Osteocyte (in vitro differentiated cells): ENCODE measurements around the gene INPP4B. TPM values are rescaled to one million over a fixed set of nuclear protein-coding genes. Genes with fewer than 3 reads are reported as not detected.

ENCODE experiments used
- DNase-seq: peaks from one replicate; pipeline ENCODE4 v3.0.0; 2021; ENCODE audit warnings: mixed read lengths; ENCODE audit not compliant: unreplicated experiment; ENCODE audit errors: extremely low spot score
- H3K27ac Mint-ChIP-seq: one replicate; pipeline ENCODE4 v1.8.0; 2021; ENCODE audit warnings: mild to moderate bottlenecking, mixed read lengths; ENCODE audit not compliant: unreplicated experiment
- H3K27me3 Mint-ChIP-seq: one replicate; pipeline ENCODE4 v1.8.0; 2021; ENCODE audit warnings: mixed read lengths; ENCODE audit not compliant: unreplicated experiment
- H3K36me3 Mint-ChIP-seq: one replicate; pipeline ENCODE4 v1.8.0; 2021; ENCODE audit warnings: mixed read lengths; ENCODE audit not compliant: unreplicated experiment
- H3K4me1 Mint-ChIP-seq: one replicate; pipeline ENCODE4 v1.8.0; 2021; ENCODE audit warnings: mixed read lengths; ENCODE audit not compliant: unreplicated experiment
- H3K4me3 Mint-ChIP-seq: one replicate; pipeline ENCODE4 v1.8.0; 2021; ENCODE audit warnings: mild to moderate bottlenecking, moderate library complexity, mixed read lengths; ENCODE audit not compliant: unreplicated experiment
- H3K9me3 Mint-ChIP-seq: one replicate; pipeline ENCODE4 v1.8.0; 2021; ENCODE audit warnings: mixed read lengths; ENCODE audit not compliant: unreplicated experiment
- CTCF ChIP-seq: fragments of 200-600 bp; sonication (generic); IDR thresholded peaks from 2 replicates; pipeline ENCODE4 v1.5.0; 2021; ENCODE audit warnings: antibody characterized with exemption, mild to moderate bottlenecking, moderate library complexity
- total RNA-seq: library from RNA; stranded (reverse); gene quantifications from 2 replicates; pipeline ENCODE4 v1.2.1, GENCODE V29; 2021

INPP4B gene
- total RNA-seq, 1 donor from 2014 or later: 10.9 TPM

- Mint-ChIP-seq H3K36me3 (no peaks in the 10 kb centered on the region), H3K9me3 (peaks cover 5% of the 10 kb centered on the region), H3K4me1 (peaks cover 2% of the 10 kb centered on the region), H3K4me3 (no peak overlapping the region), H3K27ac (no peak overlapping the region), H3K27me3 (no peaks in the 10 kb centered on the region)
- no peak for TF ChIP-seq CTCF
- no peak for DNase-seq
Observed at GRCh38 chr4:142615324-142615665, 230.8 kb downstream of the INPP4B start.

- TF ChIP-seq CTCF: no peak
- peaks cover 5% of the 10 kb centered on the region for H3K9me3 Mint-ChIP-seq
- H3K27me3 Mint-ChIP-seq: no peaks in the 10 kb centered on the region
- H3K4me3 Mint-ChIP-seq: no peak overlapping the region
- DNase-seq: no peak
- peak overlapping the region; percentile 33 for H3K27ac Mint-ChIP-seq
- no peaks in the 10 kb centered on the region for H3K36me3 Mint-ChIP-seq
- H3K4me1 Mint-ChIP-seq: peaks cover 2% of the 10 kb centered on the region
Observed at GRCh38 chr4:142614621-142615323, 231.3 kb downstream of the INPP4B start.

DNA sequence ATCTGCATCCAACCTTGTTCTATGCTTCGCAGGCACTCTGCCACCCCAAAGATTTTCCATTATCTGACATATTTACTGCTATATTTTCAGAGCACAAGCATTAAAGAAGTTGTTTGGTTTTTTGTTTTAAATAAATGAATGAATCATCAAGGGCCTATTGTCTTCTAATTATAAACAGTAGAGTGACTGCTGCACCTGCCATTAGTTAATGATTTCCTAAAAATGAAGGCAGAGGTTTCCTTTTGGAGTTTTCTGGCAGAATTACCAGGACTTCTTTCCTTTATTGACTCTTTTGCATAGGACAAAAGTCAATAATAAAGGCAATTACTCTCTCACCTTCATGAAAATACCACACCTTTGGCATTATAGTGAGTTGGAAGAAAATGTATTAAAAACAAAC, 238.1 kb downstream of the INPP4B start:
- Mint-ChIP-seq H3K36me3 (peaks cover 6% of the 10 kb centered on the region), H3K4me3 (no peak overlapping the region), H3K27ac (no peak overlapping the region), H3K9me3 (peaks cover 20% of the 10 kb centered on the region), H3K27me3 (peaks cover 6% of the 10 kb centered on the region), H3K4me1 (peaks cover 12% of the 10 kb centered on the region)
- no peak for DNase-seq
- TF ChIP-seq CTCF: no peak

DNA sequence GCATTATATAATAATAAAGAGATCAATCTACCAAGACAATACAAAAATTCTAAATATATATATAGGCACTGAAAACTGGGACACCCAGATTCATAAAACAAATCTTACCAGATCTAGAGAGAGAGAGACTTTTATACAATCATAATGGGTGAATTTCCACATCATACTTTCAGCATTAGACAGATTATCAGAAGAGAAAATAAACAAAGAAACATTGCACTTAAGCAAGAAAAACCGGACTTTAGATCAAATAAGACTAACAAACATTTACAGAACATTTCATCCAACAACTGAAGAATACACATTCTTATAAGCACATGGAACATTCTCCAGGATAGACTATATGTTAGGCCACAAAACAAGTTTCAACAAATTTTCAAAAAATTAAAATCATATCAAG, 245.1 kb downstream of the INPP4B start:
- no peak overlapping the region for H3K27ac Mint-ChIP-seq
- H3K36me3 Mint-ChIP-seq: peaks cover 6% of the 10 kb centered on the region
- H3K9me3 Mint-ChIP-seq: peaks cover 25% of the 10 kb centered on the region
- TF ChIP-seq CTCF: no peak
- H3K4me1 Mint-ChIP-seq: peaks cover 6% of the 10 kb centered on the region
- DNase-seq: no peak
- no peaks in the 10 kb centered on the region for H3K27me3 Mint-ChIP-seq
- H3K4me3 Mint-ChIP-seq: no peak overlapping the region

GRCh38 chr4:142598132-142598531, 248.0 kb downstream of the INPP4B start:
- Mint-ChIP-seq H3K4me1 (no peaks in the 10 kb centered on the region), H3K4me3 (no peak overlapping the region), H3K27me3 (no peaks in the 10 kb centered on the region), H3K36me3 (no peaks in the 10 kb centered on the region), H3K27ac (no peak overlapping the region), H3K9me3 (peaks cover 9% of the 10 kb centered on the region)
- TF ChIP-seq CTCF: no peak
- no peak for DNase-seq
